ENCODE results near the gene VPS4A. TPM values are rescaled to one million over a fixed set of nuclear protein-coding genes. Genes with fewer than 3 reads are reported as not detected.

VPS4A gene
- total and polyA plus RNA-seq, 2 of the 8 experiments (the other 6 are each of a cell fraction or from before 2014, with no cell fraction given) = 14.1 to 24.1 TPM

DNA sequence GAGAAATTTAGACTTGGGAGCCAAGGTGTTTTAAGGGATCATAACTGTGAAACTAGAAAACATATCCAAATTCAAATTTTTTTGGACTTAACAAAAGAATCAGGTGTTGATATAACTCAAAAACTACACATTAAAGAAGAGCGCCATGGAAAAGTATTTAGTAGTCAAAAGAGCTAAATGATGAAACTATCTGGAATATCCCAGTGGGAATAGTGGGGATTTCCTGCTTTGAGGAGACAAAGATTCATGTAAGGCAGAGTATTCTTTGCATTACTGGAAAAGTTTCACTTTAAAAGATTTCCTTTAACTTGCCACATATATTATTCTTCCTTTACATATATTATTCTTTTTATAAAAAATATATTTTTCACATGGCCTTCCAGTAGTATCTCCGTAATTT is 40.3 kb upstream of the VPS4A start (continued):
- TF ChIP-seq CTCF (IDR thresholded peaks at IDR 0.05; ENCODE audit: control extremely low read depth in 1 of 3, insufficient read depth in 1 of 3, low read depth in 1 of 3, low read length in 3 of 3) (no peak), KDM4A (IDR thresholded peaks at IDR 0.05; ENCODE audit: low read depth, low read length, severe bottlenecking) (no peak), ZNF274 (IDR thresholded peaks at IDR 0.05; ENCODE audit: borderline replicate concordance, extremely low read depth, low read length) (no peak), TEAD4 (IDR thresholded peaks at IDR 0.05; ENCODE audit: low read depth, low read length) (no peak), CREB1 (IDR thresholded peaks at IDR 0.05) (no peak), NRF1 (IDR thresholded peaks at IDR 0.05; ENCODE audit: low read depth, low read length) (no peak), CBX5 (IDR thresholded peaks at IDR 0.05; ENCODE audit: low read depth, low read length) (no peak)

Data from H1 (cell line).